Measurements from ENCODE around the gene MRTFA.

DNA sequence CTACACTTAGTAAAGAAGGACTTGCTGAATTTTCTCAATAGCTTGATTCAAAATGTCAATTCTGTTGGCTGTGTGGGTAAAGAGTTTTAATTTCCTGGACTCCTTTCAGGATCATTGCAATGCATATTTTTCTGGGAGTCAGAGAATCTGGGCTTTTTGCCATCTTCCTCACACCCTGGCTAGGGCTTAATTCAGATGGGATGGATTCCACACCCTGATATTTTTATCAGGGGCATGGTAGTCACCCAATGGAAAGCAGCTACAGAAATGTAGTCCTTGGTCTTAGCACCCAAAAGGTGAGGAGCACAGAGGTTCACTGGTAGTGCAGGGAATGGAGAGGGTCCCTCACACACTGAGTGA is 186.9 kb downstream of the MRTFA start:
- TF ChIP-seq POLR2A (IDR thresholded peaks at IDR 0.05) (no peak), EP300 (IDR thresholded peaks at IDR 0.05) (no peak)
- TF ChIP-seq, protein P1, sequence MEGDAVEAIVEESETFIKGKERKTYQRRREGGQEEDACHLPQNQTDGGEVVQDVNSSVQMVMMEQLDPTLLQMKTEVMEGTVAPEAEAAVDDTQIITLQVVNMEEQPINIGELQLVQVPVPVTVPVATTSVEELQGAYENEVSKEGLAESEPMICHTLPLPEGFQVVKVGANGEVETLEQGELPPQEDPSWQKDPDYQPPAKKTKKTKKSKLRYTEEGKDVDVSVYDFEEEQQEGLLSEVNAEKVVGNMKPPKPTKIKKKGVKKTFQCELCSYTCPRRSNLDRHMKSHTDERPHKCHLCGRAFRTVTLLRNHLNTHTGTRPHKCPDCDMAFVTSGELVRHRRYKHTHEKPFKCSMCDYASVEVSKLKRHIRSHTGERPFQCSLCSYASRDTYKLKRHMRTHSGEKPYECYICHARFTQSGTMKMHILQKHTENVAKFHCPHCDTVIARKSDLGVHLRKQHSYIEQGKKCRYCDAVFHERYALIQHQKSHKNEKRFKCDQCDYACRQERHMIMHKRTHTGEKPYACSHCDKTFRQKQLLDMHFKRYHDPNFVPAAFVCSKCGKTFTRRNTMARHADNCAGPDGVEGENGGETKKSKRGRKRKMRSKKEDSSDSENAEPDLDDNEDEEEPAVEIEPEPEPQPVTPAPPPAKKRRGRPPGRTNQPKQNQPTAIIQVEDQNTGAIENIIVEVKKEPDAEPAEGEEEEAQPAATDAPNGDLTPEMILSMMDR (IDR thresholded peaks at IDR 0.05) = no peak
